Measurements from ENCODE around the gene POLG2. TPM values are rescaled to one million over a fixed set of nuclear protein-coding genes. Genes with fewer than 3 reads are reported as not detected.
"Not testable (repeated sequence)": the region's sequence is repeated elsewhere in the genome, so short reads cannot be mapped to it uniquely, and the experiment has no call there.

POLG2 gene
- total RNA-seq, 1 donor from 2014 or later, result 63.9 TPM

GRCh38 chr17:64498308-64499203 is 1.7 kb upstream of the POLG2 start:
- Mint-ChIP-seq H3K4me3 (peak overlapping the region; percentile 25), H3K36me3 (ENCODE audit: low read depth) (peaks cover 83% of the 10 kb centered on the region), H3K4me1 (peaks cover 87% of the 10 kb centered on the region), H3K27me3 (no peaks in the 10 kb centered on the region), H3K9me3 (no peaks in the 10 kb centered on the region), H3K27ac (peak overlapping the region; percentile 99)
- intact Hi-C loops (cut with micrococcal nuclease), result no loop called here
- ChIA-PET CTCF (interaction anchor here (6.6 kb wide), 1 partner anchor 78 kb away, joined by 67 read pairs; no protein-coding TSS in a partner anchor), POLR2A (interaction anchor here (0.6 to 7.5 kb wide), 4 partner anchors 8 to 79 kb away, joined by 3 to 295 read pairs (median 14); partner anchors contain the start of genes CEP95 and DDX5)
- DNase-seq (no peak), ATAC-seq (ENCODE audit: low read depth) (no peak)
- TF ChIP-seq CTCF (IDR thresholded peaks at IDR 0.05), result no peak

- CTCF ChIA-PET, result interaction anchor here (1.5 to 6.6 kb wide), 2 partner anchors 8 to 78 kb away, joined by 6 to 67 read pairs; no protein-coding TSS in a partner anchor
- no peaks in the 10 kb centered on the region for H3K9me3 Mint-ChIP-seq
- H3K27ac Mint-ChIP-seq, result peak overlapping the region; percentile 99
- no peak for TF ChIP-seq CTCF (IDR thresholded peaks at IDR 0.05)
- DNase-seq (no peak), ATAC-seq (ENCODE audit: low read depth) (no peak)
- intact Hi-C loops (cut with micrococcal nuclease), result loop anchor here (1.0 to 2.0 kb wide), 5 partner anchors 9 to 151 kb away; partner anchors contain the start of genes CEP95, DDX5 and MILR1
- peak overlapping the region; percentile 100 for H3K4me3 Mint-ChIP-seq
- peaks cover 78% of the 10 kb centered on the region for H3K36me3 Mint-ChIP-seq (ENCODE audit: low read depth)
- H3K4me1 Mint-ChIP-seq, result peaks cover 80% of the 10 kb centered on the region
- H3K27me3 Mint-ChIP-seq, result no peaks in the 10 kb centered on the region
- POLR2A ChIA-PET, result interaction anchor here (0.9 to 7.5 kb wide), 12 partner anchors 9 to 724 kb away, joined by 3 to 295 read pairs (median 6); partner anchors contain the start of genes CCDC47, CEP95, DDX42 and DDX5
These were observed 746 bp upstream of the POLG2 start for GRCh38 chr17:64497565-64498035.

- POLR2A ChIA-PET, result interaction anchor here (0.5 to 7.5 kb wide), 23 partner anchors 10 to 723 kb away, joined by 3 to 295 read pairs (median 4); partner anchors contain the start of genes CCDC47, CEP95, DDX42 and DDX5
- H3K4me3 Mint-ChIP-seq, result peak overlapping the region; percentile 100
- CTCF ChIA-PET, result interaction anchor here (0.5 to 6.6 kb wide), 6 partner anchors 9 to 693 kb away, joined by 3 to 67 read pairs (median 4); no protein-coding TSS in a partner anchor
- DNase-seq (no peak), ATAC-seq (ENCODE audit: low read depth) (no peak)
- intact Hi-C loops (cut with micrococcal nuclease), result loop anchor here (2.0 kb wide), 2 partner anchors 40 to 152 kb away; no protein-coding TSS in a partner anchor
- H3K27ac Mint-ChIP-seq, result peak overlapping the region; percentile 99
- peaks cover 75% of the 10 kb centered on the region for H3K36me3 Mint-ChIP-seq (ENCODE audit: low read depth)
- peaks cover 69% of the 10 kb centered on the region for H3K4me1 Mint-ChIP-seq
- no peaks in the 10 kb centered on the region for H3K27me3 Mint-ChIP-seq
- TF ChIP-seq CTCF (IDR thresholded peaks at IDR 0.05), result no peak
- H3K9me3 Mint-ChIP-seq, result no peaks in the 10 kb centered on the region
These were observed 487 bp downstream of the POLG2 start for GRCh38 chr17:64496348-64496785.

GRCh38 chr17:64495300-64495699 is 1.6 kb downstream of the POLG2 start:
- Mint-ChIP-seq H3K27ac (peak overlapping the region; percentile 31), H3K4me3 (peak overlapping the region; percentile 100), H3K4me1 (peaks cover 60% of the 10 kb centered on the region), H3K36me3 (ENCODE audit: low read depth) (peaks cover 75% of the 10 kb centered on the region)
- ATAC-seq (ENCODE audit: low read depth); H3K27me3 Mint-ChIP-seq; DNase-seq; H3K9me3 Mint-ChIP-seq; intact Hi-C loops (cut with micrococcal nuclease): not testable (repeated sequence)
- CTCF ChIA-PET, result interaction anchor here (6.6 kb wide), 1 partner anchor 75 kb away, joined by 67 read pairs; no protein-coding TSS in a partner anchor
- POLR2A ChIA-PET, result interaction anchor here (0.6 to 7.5 kb wide), 5 partner anchors 11 to 730 kb away, joined by 4 to 295 read pairs (median 5); partner anchors contain the start of genes CEP95 and DDX5

- Mint-ChIP-seq H3K4me1 (peaks cover 54% of the 10 kb centered on the region), H3K36me3 (ENCODE audit: low read depth) (peaks cover 73% of the 10 kb centered on the region), H3K27me3 (no peaks in the 10 kb centered on the region), H3K4me3 (peak overlapping the region; percentile 39), H3K27ac (peak overlapping the region; percentile 21), H3K9me3 (no peaks in the 10 kb centered on the region)
- TF ChIP-seq CTCF (IDR thresholded peaks at IDR 0.05), result no peak
- ChIA-PET POLR2A (interaction anchor here (0.6 to 7.5 kb wide), 2 partner anchors 12 to 914 kb away, joined by 7 to 295 read pairs; partner anchors contain the start of genes CEP95 and DDX5), CTCF (interaction anchor here (0.6 to 6.6 kb wide), 2 partner anchors 74 to 945 kb away, joined by 4 to 67 read pairs; no protein-coding TSS in a partner anchor)
- ATAC-seq (ENCODE audit: low read depth) (no peak), DNase-seq (no peak)
- intact Hi-C loops (cut with micrococcal nuclease), result loop anchor here (5.0 kb wide), 1 partner anchor 172 kb away; no protein-coding TSS in a partner anchor
These were observed 2.7 kb downstream of the POLG2 start for GRCh38 chr17:64494121-64494520.

Measured in activated B cell treated with CpG ODN at 0.5 μM for 24 hours (primary cell).